Measurements from ENCODE around the gene SKAP1. TPM values are rescaled to one million over a fixed set of nuclear protein-coding genes. Genes with fewer than 3 reads are reported as not detected.
"Not testable (repeated sequence)": the region's sequence is repeated elsewhere in the genome, so short reads cannot be mapped to it uniquely, and the experiment has no call there.

The SKAP1 gene
- total and polyA plus RNA-seq, 8 donors = 2.4 to 4.4 (median 3.2) TPM; not detected in 2

- intact Hi-C loops (cut with DNase I; ENCODE audit: low total_unique reads) = no loop called here
- no peak overlapping the region for H3K27ac ChIP-seq
- no peak overlapping the region for H3K4me3 ChIP-seq
- no peak for DNase-seq
- no peaks in the 10 kb centered on the region for H3K9me3 ChIP-seq
- WGBS, 5 donors = 44 to 71% (median 65%) methylated on average over 2 of the region's 2 CpGs
- H3K27me3 ChIP-seq = peaks cover 0 to 56% (median 7%) of the 10 kb centered on the region in 3 donors
- H3K4me1 ChIP-seq = no peaks in the 10 kb centered on the region
- TF ChIP-seq CTCF (IDR thresholded peaks at IDR 0.05) = no peak
- TF ChIP-seq EP300 (IDR thresholded peaks at IDR 0.05) = no peak
- no peak for TF ChIP-seq POLR2AphosphoS5 (IDR thresholded peaks at IDR 0.05)
- TF ChIP-seq POLR2A (IDR thresholded peaks at IDR 0.05) = no peak
- no peaks in the 10 kb centered on the region for H3K36me3 ChIP-seq
Measured at GRCh38 chr17:48373130-48373830, 56.7 kb downstream of the SKAP1 start.

DNA sequence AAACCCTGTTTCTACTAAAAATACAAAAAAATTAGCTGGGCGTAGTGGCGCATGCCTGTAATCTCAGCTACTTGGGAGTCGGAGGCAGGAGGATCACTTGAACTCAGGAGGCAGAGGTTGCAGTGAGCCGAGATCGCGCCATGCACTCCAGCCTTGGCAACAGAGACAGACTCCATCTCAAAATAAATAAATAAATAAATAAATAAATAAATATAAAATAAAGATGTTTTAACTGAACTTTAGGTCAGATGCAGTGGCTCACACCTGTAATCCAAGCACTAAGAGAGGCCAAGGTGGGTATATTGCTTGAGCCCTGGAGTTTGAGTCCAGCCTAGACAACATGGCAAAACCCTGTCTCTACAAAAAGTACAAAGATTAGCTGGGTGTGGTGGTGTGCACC is 61.0 kb downstream of the SKAP1 start:
- H3K27ac ChIP-seq; intact Hi-C loops (cut with DNase I; ENCODE audit: low total_unique reads); H3K36me3 ChIP-seq; H3K4me1 ChIP-seq; H3K9me3 ChIP-seq; DNase-seq; H3K4me3 ChIP-seq: not testable (repeated sequence)
- peaks cover 0 to 59% (median 7%) of the 10 kb centered on the region in 3 donors for H3K27me3 ChIP-seq
- 94 to 96% (median 95%) methylated on average over 6 of the region's 6 CpGs for WGBS, 5 donors

DNA sequence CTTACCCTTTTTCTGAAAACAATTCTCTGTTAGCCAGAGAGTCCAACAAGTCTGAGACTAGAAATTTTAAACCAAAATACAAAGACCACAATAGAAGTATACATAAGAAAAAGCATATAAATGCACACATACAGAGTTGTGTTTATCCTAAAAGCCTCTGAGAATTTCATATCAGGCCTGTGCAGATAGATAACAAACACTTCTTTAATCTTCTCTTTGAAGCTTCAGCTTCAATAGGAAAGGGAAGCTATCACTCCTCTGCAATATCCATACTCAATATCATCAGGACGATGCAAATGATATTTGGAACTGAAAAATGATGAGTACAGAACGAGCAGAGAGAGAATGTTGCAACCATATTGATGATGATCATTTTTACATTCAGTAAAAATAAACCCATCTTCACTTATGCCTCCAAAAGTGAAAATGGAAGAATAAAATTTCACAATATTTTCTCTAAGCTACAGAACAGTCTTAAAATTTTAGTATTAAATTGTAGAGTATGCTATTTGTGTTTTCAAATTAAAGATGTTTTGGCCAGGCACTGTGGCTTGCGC is 61.6 kb downstream of the SKAP1 start:
- no peaks in the 10 kb centered on the region for H3K4me1 ChIP-seq
- no peak for TF ChIP-seq EP300 (IDR thresholded peaks at IDR 0.05)
- TF ChIP-seq POLR2A (IDR thresholded peaks at IDR 0.05) = no peak
- TF ChIP-seq POLR2AphosphoS5 (IDR thresholded peaks at IDR 0.05) = no peak
- TF ChIP-seq CTCF (IDR thresholded peaks at IDR 0.05) = no peak
- H3K4me3 ChIP-seq = no peak overlapping the region
- 75 to 85% (median 80%) methylated on average over 3 of the region's 3 CpGs for WGBS, 5 donors
- no peaks in the 10 kb centered on the region for H3K9me3 ChIP-seq
- intact Hi-C loops (cut with DNase I; ENCODE audit: low total_unique reads) = no loop called here
- no peak overlapping the region for H3K27ac ChIP-seq
- no peaks in the 10 kb centered on the region for H3K36me3 ChIP-seq
- no peak for DNase-seq
- peaks cover 0 to 63% (median 7%) of the 10 kb centered on the region in 3 donors for H3K27me3 ChIP-seq

GRCh38 chr17:48363161-48363560 is 66.9 kb downstream of the SKAP1 start:
- intact Hi-C loops (cut with DNase I; ENCODE audit: low total_unique reads) = no loop called here
- H3K27ac ChIP-seq = no peak overlapping the region
- H3K36me3 ChIP-seq = no peaks in the 10 kb centered on the region
- TF ChIP-seq CTCF (IDR thresholded peaks at IDR 0.05) (no peak), EP300 (IDR thresholded peaks at IDR 0.05) (no peak), POLR2AphosphoS5 (IDR thresholded peaks at IDR 0.05) (no peak), POLR2A (IDR thresholded peaks at IDR 0.05) (no peak)
- H3K27me3 ChIP-seq = peaks cover 0 to 39% (median 0%) of the 10 kb centered on the region in 3 donors
- no peaks in the 10 kb centered on the region for H3K4me1 ChIP-seq
- no peak overlapping the region for H3K4me3 ChIP-seq
- H3K9me3 ChIP-seq = no peaks in the 10 kb centered on the region
- WGBS, 5 donors = 38 to 48% (median 40%) methylated on average over 1 of the region's 1 CpG
- no peak for DNase-seq

- H3K4me3 ChIP-seq; H3K27ac ChIP-seq; H3K9me3 ChIP-seq; H3K36me3 ChIP-seq; H3K4me1 ChIP-seq; DNase-seq; intact Hi-C loops (cut with DNase I; ENCODE audit: low total_unique reads): not testable (repeated sequence)
- 78 to 81% (median 78%) methylated on average over 11 of the region's 11 CpGs for WGBS, 5 donors
- peaks cover 0 to 40% (median 4%) of the 10 kb centered on the region in 3 donors for H3K27me3 ChIP-seq
Measured at GRCh38 chr17:48360861-48361633, 69.0 kb downstream of the SKAP1 start.

Measured in stomach (tissue), 9 donors.